T-cell (primary cell): ENCODE results near the gene MT1G. TPM values are rescaled to one million over a fixed set of nuclear protein-coding genes. Genes with fewer than 3 reads are reported as not detected.

ENCODE experiments used
- ATAC-seq, 4 experiments: fragments of 200-7000 bp in 3 of 4; fragments of 150-1000 bp in 1 of 4; cut with Tn5 transposase; replicated peaks in 1 of 4; 1 replicate in 3 of 4; 2 replicates in 1 of 4; pipeline ENCODE4 v1.10.0; 2021; ENCODE audit warnings: moderate library complexity in 3 of 4, mild to moderate bottlenecking in 2 of 4, moderate number of reproducible peaks in 1 of 4
- CTCF ChIA-PET, 2 donors: fragments of 300-600 bp; sonication (Branson Sonifier 250); formaldehyde crosslinking; loops; one replicate each; lab custom pipeline; 2022; ENCODE audit warnings: antibody characterized with exemption in 2 of 2; lab: Charles Lee
- POLR2A ChIA-PET, 2 donors: fragments of 300-600 bp; sonication (Branson Sonifier 250); formaldehyde crosslinking; loops; one replicate each; lab custom pipeline; 2022; ENCODE audit warnings: antibody characterized with exemption in 2 of 2; lab: Charles Lee
- DNase-seq, 35 experiments: peaks; one replicate each; pipeline versions ENCODE4 v3.0.0 to v3.0.0-alpha.2; 2013 to 2023
- H3K27ac ChIP-seq: one replicate; pipeline ENCODE4 v1.5.1; 2013; ENCODE audit warnings: low read length
- H3K27me3 ChIP-seq, 2 experiments: replicated peaks in 1 of 2; 1 replicate in 1 of 2; 2 replicates in 1 of 2; pipeline versions ENCODE4 v1.6.1 to v1.7.0; 2013; ENCODE audit warnings: low read length in 1 of 2, mixed read lengths in 1 of 2; ENCODE audit not compliant: control insufficient read depth in 2 of 2, insufficient read depth in 2 of 2; ENCODE audit errors: extremely low read depth in 1 of 2
- H3K36me3 ChIP-seq, 2 donors: 1 replicate in 1 of 2; 2 replicates in 1 of 2; pipeline versions ENCODE4 v1.6.1 to v1.7.0; 2013; ENCODE audit warnings: low read length in 1 of 2; ENCODE audit not compliant: control insufficient read depth in 2 of 2, insufficient read depth in 1 of 2; ENCODE audit errors: extremely low read depth in 1 of 2
- H3K4me1 ChIP-seq, 2 experiments: 1 replicate in 1 of 2; 2 replicates in 1 of 2; pipeline versions ENCODE4 v1.6.1 to v1.7.0; 2013; ENCODE audit warnings: low read length in 2 of 2, mixed read lengths in 1 of 2; ENCODE audit not compliant: insufficient read depth in 2 of 2, control insufficient read depth in 1 of 2; ENCODE audit errors: extremely low read depth in 1 of 2
- H3K4me3 ChIP-seq, 2 donors: 1 replicate in 1 of 2; 2 replicates in 1 of 2; pipeline versions ENCODE4 v1.5.1 to v1.7.0; 2013; ENCODE audit warnings: mild to moderate bottlenecking in 2 of 2, low read length in 1 of 2, moderate library complexity in 1 of 2; ENCODE audit not compliant: control insufficient read depth in 1 of 2; ENCODE audit errors: extremely low read depth in 1 of 2
- H3K9me3 ChIP-seq: 2 replicates; pipeline ENCODE4 v1.7.0; 2013
- H3K27ac Mint-ChIP-seq, 2 donors: one replicate each; pipeline ENCODE4 v1.8.0; 2020 to 2021; ENCODE audit warnings: mild to moderate bottlenecking in 2 of 2, mixed read lengths in 2 of 2
- H3K27me3 Mint-ChIP-seq, 2 donors: one replicate each; pipeline ENCODE4 v1.8.0; 2021 to 2022; ENCODE audit warnings: mixed read lengths in 2 of 2
- H3K36me3 Mint-ChIP-seq: one replicate; pipeline ENCODE4 v1.8.0; 2021; ENCODE audit warnings: mixed read lengths
- H3K4me1 Mint-ChIP-seq, 3 donors: one replicate each; pipeline ENCODE4 v1.8.0; 2020 to 2022; ENCODE audit warnings: mixed read lengths in 3 of 3, mild to moderate bottlenecking in 1 of 3
- H3K4me3 Mint-ChIP-seq, 3 donors: one replicate each; pipeline ENCODE4 v1.8.0; 2020 to 2022; ENCODE audit warnings: mild to moderate bottlenecking in 3 of 3, mixed read lengths in 3 of 3, moderate library complexity in 3 of 3
- H3K9me3 Mint-ChIP-seq, 3 donors: one replicate each; pipeline ENCODE4 v1.8.0; 2020 to 2022; ENCODE audit warnings: mixed read lengths in 3 of 3
- WGBS: methylation state at CpG from one replicate; pipeline ENCODE4 v1.1.5; 2013; ENCODE audit warnings: missing lambda C conversion rate; ENCODE audit not compliant: insufficient coverage; 5-methylcytosine and 5-hydroxymethylcytosine counted together
- total RNA-seq, 35 experiments: library from RNA in 6 of 35; stranded (reverse) in 6 of 35; fragments of 120-200 nt in 1 of 35; gene quantifications; one replicate each; pipeline versions ENCODE4 v1.2.1 to v1.2.4 and lab custom pipeline; 2013 to 2026

Gene MT1G
- total RNA-seq, 5 donors from 2014 or later (not counting 1 experiment from before 2014, with no cell fraction given), result 2.0 to 4.1 (median 4.0) TPM; not detected in 2

GRCh38 chr16:56700631-56701030, 32.8 kb upstream of the MT1G start:
- ATAC-seq, result no peak
- Histone ChIP-seq H3K9me3 (no peaks in the 10 kb centered on the region), H3K27ac (no peak overlapping the region), H3K27me3 (peaks cover 0 to 2% of the 10 kb centered on the region in 2 experiments), H3K4me3 (no peak overlapping the region), H3K4me1 (peaks cover 0 to 3% of the 10 kb centered on the region in 2 experiments), H3K36me3 (no peaks in the 10 kb centered on the region)
- POLR2A ChIA-PET, result interaction anchor here in 1 of 2 donors (0.6 kb wide), 1 partner anchor 155 kb away, joined by 4 read pairs; no protein-coding TSS in a partner anchor
- Mint-ChIP-seq H3K27ac (no peak overlapping the region), H3K27me3 (no peaks in the 10 kb centered on the region), H3K9me3 (peaks cover 0 to 5% (median 0%) of the 10 kb centered on the region in 3 donors), H3K4me3 (no peak overlapping the region), H3K36me3 (no peaks in the 10 kb centered on the region), H3K4me1 (peaks cover 0 to 10% (median 10%) of the 10 kb centered on the region in 3 donors)
- DNase-seq, result no peak
- CTCF ChIA-PET, result interaction anchor here (0.5 to 3.7 kb wide), 13 partner anchors 12 to 438 kb away, joined by 3 to 93 read pairs (median 6); partner anchors contain the start of gene MT2A (in 1 of the 2)
- 100% methylated on average over 1 of the region's 1 CpG for WGBS

- Histone ChIP-seq H3K9me3 (no peaks in the 10 kb centered on the region), H3K4me1 (peaks cover 0 to 3% of the 10 kb centered on the region in 2 experiments), H3K4me3 (no peak overlapping the region), H3K27me3 (peaks cover 0 to 6% of the 10 kb centered on the region in 2 experiments), H3K27ac (no peak overlapping the region), H3K36me3 (no peaks in the 10 kb centered on the region)
- Mint-ChIP-seq H3K27me3 (no peaks in the 10 kb centered on the region), H3K9me3 (peaks cover 0 to 5% (median 0%) of the 10 kb centered on the region in 3 donors), H3K4me3 (no peak overlapping the region), H3K36me3 (no peaks in the 10 kb centered on the region), H3K4me1 (peaks cover 0 to 10% (median 8%) of the 10 kb centered on the region in 3 donors), H3K27ac (no peak overlapping the region)
- CTCF ChIA-PET, result interaction anchor here (0.5 to 3.1 kb wide), 11 partner anchors 16 to 637 kb away, joined by 3 to 35 read pairs (median 6); partner anchors contain the start of gene MT2A (in 1 of the 2)
- no CpG with 5 or more reads among the region's 1 CpG for WGBS
- ATAC-seq (no peak), DNase-seq (no peak)
- POLR2A ChIA-PET, result interaction anchor here in 1 of 2 donors (0.6 kb wide), 2 partner anchors 155 to 1884 kb away, joined by 3 to 4 read pairs; no protein-coding TSS in a partner anchor
Observed at GRCh38 chr16:56700195-56700594, 32.3 kb upstream of the MT1G start.

DNA sequence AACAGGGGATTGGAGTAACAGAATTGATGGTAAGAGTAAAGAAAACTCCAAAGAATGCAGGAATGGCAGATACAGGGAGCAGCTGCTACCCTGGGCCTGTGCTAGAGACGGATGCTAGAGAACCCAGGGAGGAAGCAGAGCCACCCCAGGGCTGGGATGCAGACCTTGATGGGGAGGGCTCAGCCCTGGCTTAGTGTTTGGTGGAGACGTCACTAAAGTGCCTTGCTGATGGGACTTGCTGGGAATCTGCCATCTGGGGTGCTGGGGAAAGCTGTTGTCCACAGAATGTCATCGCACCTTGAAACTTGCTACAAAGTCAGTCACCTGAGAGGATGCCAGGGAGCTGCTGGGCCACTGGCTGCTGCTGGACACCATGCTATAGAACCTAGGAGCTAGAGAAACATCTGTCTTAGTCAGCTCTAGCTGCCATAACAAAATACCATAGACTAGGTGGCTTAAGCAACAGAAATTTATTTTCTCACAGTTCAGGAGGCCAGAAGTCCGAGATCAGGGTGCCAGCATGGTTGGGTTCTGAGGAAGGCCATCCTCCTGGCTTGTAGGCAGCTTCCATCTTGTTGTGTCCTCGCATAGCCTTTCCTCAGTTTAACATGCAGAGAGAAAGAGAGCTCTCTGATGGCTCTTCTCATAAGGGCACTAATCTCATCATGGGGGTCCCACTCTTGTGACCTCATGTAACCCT, 29.7 kb upstream of the MT1G start:
- Histone ChIP-seq H3K9me3 (no peaks in the 10 kb centered on the region), H3K4me3 (no peak overlapping the region), H3K4me1 (peaks cover 0 to 3% of the 10 kb centered on the region in 2 experiments), H3K27ac (no peak overlapping the region), H3K36me3 (no peaks in the 10 kb centered on the region), H3K27me3 (peaks cover 0 to 8% of the 10 kb centered on the region in 2 experiments)
- H3K36me3 Mint-ChIP-seq, result no peaks in the 10 kb centered on the region
- ChIA-PET POLR2A (no interaction called here), CTCF (interaction anchor here in 1 of 2 donors (0.5 kb wide), 1 partner anchor 806 kb away, joined by 3 read pairs; no protein-coding TSS in a partner anchor)
- WGBS, result 89% methylated on average over 5 of the region's 5 CpGs
- DNase-seq, result no peak
- no peak for ATAC-seq
- peaks cover 0 to 5% (median 0%) of the 10 kb centered on the region in 3 donors for H3K9me3 Mint-ChIP-seq
- no peak overlapping the region for H3K4me3 Mint-ChIP-seq
- peaks cover 0 to 10% (median 8%) of the 10 kb centered on the region in 3 donors for H3K4me1 Mint-ChIP-seq
- no peaks in the 10 kb centered on the region for H3K27me3 Mint-ChIP-seq
- H3K27ac Mint-ChIP-seq, result no peak overlapping the region

- Mint-ChIP-seq H3K27ac (no peak overlapping the region), H3K4me1 (no peaks in the 10 kb centered on the region), H3K36me3 (no peaks in the 10 kb centered on the region), H3K27me3 (no peaks in the 10 kb centered on the region), H3K9me3 (peaks cover 0 to 5% (median 0%) of the 10 kb centered on the region in 3 donors), H3K4me3 (no peak overlapping the region)
- H3K4me1 ChIP-seq, result no peaks in the 10 kb centered on the region
- H3K27me3 ChIP-seq, result peaks cover 0 to 14% of the 10 kb centered on the region in 2 experiments
- no peak overlapping the region for H3K27ac ChIP-seq
- WGBS, result 67% methylated on average over 1 of the region's 1 CpG
- no peaks in the 10 kb centered on the region for H3K36me3 ChIP-seq
- H3K4me3 ChIP-seq, result no peak overlapping the region
- ATAC-seq (no peak), DNase-seq (no peak)
- POLR2A ChIA-PET, result interaction anchor here in 1 of 2 donors (0.6 kb wide), 1 partner anchor 84 kb away, joined by 3 read pairs; no protein-coding TSS in a partner anchor
- no peaks in the 10 kb centered on the region for H3K9me3 ChIP-seq
- CTCF ChIA-PET, result no interaction called here
Observed at GRCh38 chr16:56695246-56695645, 27.4 kb upstream of the MT1G start.

DNA sequence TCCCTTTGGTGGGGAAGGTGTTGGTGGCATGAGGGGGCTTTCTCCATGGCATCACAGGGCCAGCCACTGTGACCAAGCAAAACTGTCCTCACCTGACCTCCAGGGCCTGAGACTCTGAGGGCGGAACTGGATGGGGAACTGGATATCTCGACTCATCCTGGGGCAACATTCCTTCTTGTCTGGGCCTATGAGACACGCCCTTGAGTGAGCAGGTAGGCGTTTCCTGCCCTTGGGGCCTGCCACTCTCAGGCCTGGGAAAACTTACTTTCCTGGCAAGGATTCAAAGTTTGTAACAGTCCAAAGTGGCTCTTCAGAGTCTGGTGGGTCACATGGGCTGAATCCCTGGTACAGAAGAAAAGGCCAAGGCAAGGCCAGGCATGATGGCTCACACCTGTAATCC, 24.0 kb upstream of the MT1G start:
- Mint-ChIP-seq H3K4me3 (no peak overlapping the region), H3K9me3 (peaks cover 0 to under 1% (median 0%) of the 10 kb centered on the region in 3 donors), H3K36me3 (no peaks in the 10 kb centered on the region), H3K27me3 (no peaks in the 10 kb centered on the region), H3K4me1 (no peaks in the 10 kb centered on the region), H3K27ac (no peak overlapping the region)
- ChIA-PET POLR2A (no interaction called here), CTCF (no interaction called here)
- Histone ChIP-seq H3K4me3 (no peak overlapping the region), H3K9me3 (no peaks in the 10 kb centered on the region), H3K36me3 (no peaks in the 10 kb centered on the region), H3K4me1 (no peaks in the 10 kb centered on the region), H3K27me3 (peaks cover 0 to 11% of the 10 kb centered on the region in 2 experiments), H3K27ac (no peak overlapping the region)
- no peak for DNase-seq
- ATAC-seq, result no peak
- 85% methylated on average over 4 of the region's 4 CpGs for WGBS

DNA sequence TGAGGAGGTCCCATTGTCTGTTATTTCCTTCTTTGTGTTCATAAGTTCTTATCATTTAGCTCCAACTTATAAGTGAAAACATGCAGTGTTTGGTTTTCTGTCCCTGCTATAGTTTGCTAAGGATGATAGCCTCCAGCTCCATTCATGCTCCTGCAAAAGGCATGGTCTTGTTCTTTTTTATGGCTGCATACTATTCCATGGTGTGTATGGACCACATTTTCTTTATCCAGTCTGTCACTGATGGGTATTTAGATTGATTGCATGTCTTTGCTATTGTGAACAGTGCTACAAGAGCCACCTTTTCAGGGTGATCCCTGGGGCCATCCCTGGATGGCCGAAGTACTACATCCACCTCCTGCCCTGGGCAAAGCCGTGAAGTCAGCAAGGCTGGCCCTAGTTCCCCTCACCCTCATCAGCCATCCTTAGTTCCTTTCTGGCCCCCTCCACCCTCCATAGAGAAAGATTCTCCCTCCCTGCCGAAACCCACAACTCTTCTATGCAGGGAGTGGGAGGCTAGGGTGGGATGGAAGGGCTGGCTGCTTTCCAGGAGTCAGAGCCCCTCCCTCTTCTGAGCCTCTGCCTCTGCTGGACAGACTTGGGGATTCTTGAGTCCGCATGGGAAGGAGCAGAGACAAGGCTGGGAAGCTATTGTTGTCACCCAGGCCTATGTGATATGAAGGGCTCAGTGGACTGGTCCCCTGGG, 22.7 kb upstream of the MT1G start:
- H3K4me1 Mint-ChIP-seq, result no peaks in the 10 kb centered on the region
- ChIA-PET POLR2A (no interaction called here), CTCF (interaction anchor here in 1 of 2 donors (0.6 to 0.8 kb wide), 2 partner anchors 11 to 12 kb away, joined by 3 read pairs; no protein-coding TSS in a partner anchor)
- peaks cover 0 to 2% (median 0%) of the 10 kb centered on the region in 3 donors for H3K9me3 Mint-ChIP-seq
- 100% methylated on average over 2 of the region's 4 CpGs for WGBS
- DNase-seq, result no peak
- Histone ChIP-seq H3K27ac (no peak overlapping the region), H3K36me3 (no peaks in the 10 kb centered on the region), H3K4me3 (no peak overlapping the region), H3K9me3 (no peaks in the 10 kb centered on the region), H3K4me1 (no peaks in the 10 kb centered on the region), H3K27me3 (peaks cover 0 to 11% of the 10 kb centered on the region in 2 experiments)
- no peak overlapping the region for H3K4me3 Mint-ChIP-seq
- H3K27ac Mint-ChIP-seq, result no peak overlapping the region
- H3K27me3 Mint-ChIP-seq, result no peaks in the 10 kb centered on the region
- no peak for ATAC-seq
- H3K36me3 Mint-ChIP-seq, result peaks cover 6% of the 10 kb centered on the region
